DOHH2 (cell line): ENCODE measurements around the gene CCDC160.

Experiments used
- H3F3A ChIP-seq: fragments of 200-600 bp; sonication (generic), shearing (Covaris generic); 2 replicates; pipeline ENCODE4 v1.6.0; 2016; ENCODE audit warnings: antibody characterized with exemption, mild to moderate bottlenecking; ENCODE audit not compliant: control insufficient read depth, insufficient read depth
- H3K27ac ChIP-seq: fragments of 200-600 bp; sonication (generic); 2 replicates; pipeline ENCODE4 v1.5.1; 2014; ENCODE audit warnings: low read depth, mild to moderate bottlenecking, low read length, moderate library complexity
- H3K27me3 ChIP-seq: fragments of 200-600 bp; sonication (generic); 2 replicates; pipeline ENCODE4 v1.6.1; 2014; ENCODE audit warnings: mild to moderate bottlenecking, low read length, mixed read lengths; ENCODE audit not compliant: control insufficient read depth
- H3K36me3 ChIP-seq: fragments of 200-600 bp; sonication (generic); 2 replicates; pipeline ENCODE4 v1.6.1; 2014; ENCODE audit warnings: mild to moderate bottlenecking, low read length, moderate library complexity, mixed read lengths; ENCODE audit not compliant: control insufficient read depth
- H3K4me1 ChIP-seq: fragments of 200-600 bp; sonication (generic); 2 replicates; pipeline ENCODE4 v1.6.1; 2014; ENCODE audit warnings: mild to moderate bottlenecking, low read length, mixed read lengths; ENCODE audit not compliant: control insufficient read depth
- H3K4me2 ChIP-seq: fragments of 200-600 bp; sonication (generic); 2 replicates; pipeline ENCODE4 v1.6.0; 2014; ENCODE audit warnings: mild to moderate bottlenecking, low read length, moderate library complexity
- H3K4me3 ChIP-seq: fragments of 200-600 bp; sonication (generic); 2 replicates; pipeline ENCODE4 v1.5.1; 2014; ENCODE audit warnings: mild to moderate bottlenecking, low read length, mixed read lengths
- H3K79me2 ChIP-seq: fragments of 200-600 bp; sonication (generic); 2 replicates; pipeline ENCODE4 v1.6.1; 2014; ENCODE audit warnings: mild to moderate bottlenecking, low read length, mixed read lengths; ENCODE audit not compliant: control insufficient read depth
- H3K9me2 ChIP-seq: fragments of 200-600 bp; sonication (generic); replicated peaks from 2 replicates; pipeline ENCODE4 v1.6.1; 2014; ENCODE audit warnings: mild to moderate bottlenecking, low read length, mixed read lengths; ENCODE audit not compliant: control insufficient read depth
- H3K9me3 ChIP-seq: fragments of 200-600 bp; sonication (generic); 2 replicates; pipeline ENCODE4 v1.6.1; 2014; ENCODE audit warnings: antibody characterized with exemption, low read length, mixed read lengths; ENCODE audit not compliant: control insufficient read depth, insufficient read depth
- H4K20me1 ChIP-seq: fragments of 200-600 bp; sonication (generic); 2 replicates; pipeline ENCODE4 v1.6.0; 2014; ENCODE audit warnings: low read depth, mild to moderate bottlenecking, antibody characterized with exemption, low read length, moderate library complexity; ENCODE audit not compliant: control insufficient read depth, insufficient read depth
- CTCF ChIP-seq: fragments of 200-600 bp; sonication (generic); IDR thresholded peaks from one replicate; pipeline ENCODE4 v1.5.1; 2014; ENCODE audit warnings: antibody characterized with exemption, mild to moderate bottlenecking, low read depth, low read length; ENCODE audit not compliant: poor library complexity, severe bottlenecking
- EZH2phosphoT487 ChIP-seq: fragments of 200-600 bp; sonication (generic); IDR thresholded peaks from 2 replicates; pipeline ENCODE4 v1.6.1; 2017; ENCODE audit warnings: borderline replicate concordance, mild to moderate bottlenecking, antibody characterized with exemption, low read length, moderate library complexity, mixed read lengths

CCDC160 gene

GRCh38 chrX:134236626-134237614 lies at the start of gene CCDC160:
TSS of gene CCDC160 (plus strand) at chrX:134237182. CDS start at chrX:134244801, 7,619 bp downstream.
- Histone ChIP-seq H3K9me2 (no peaks in the 10 kb centered on the region), H3K36me3 (no peaks in the 10 kb centered on the region), H3K79me2 (no peaks in the 10 kb centered on the region), H3K4me3 (no peak within 1 kb of the TSS), H3K27me3 (peaks cover 5% of the 10 kb centered on the region), H3K27ac (no peak within 1 kb of the TSS), H3K4me2 (no peak within 1 kb of the TSS), H4K20me1 (no peaks in the 10 kb centered on the region), H3K9me3 (no peaks in the 10 kb centered on the region), H3K4me1 (no peaks in the 10 kb centered on the region), H3F3A (no peaks in the 10 kb centered on the region)
- TF ChIP-seq EZH2phosphoT487 (no peak), CTCF (no peak)

GRCh38 chrX:134191281-134191680 lies 45.7 kb upstream of the CCDC160 start:
- H3K9me2 ChIP-seq: no peaks in the 10 kb centered on the region
- no peaks in the 10 kb centered on the region for H3K36me3 ChIP-seq
- no peak overlapping the region for H3K4me2 ChIP-seq
- no peaks in the 10 kb centered on the region for H3F3A ChIP-seq
- no peaks in the 10 kb centered on the region for H3K4me1 ChIP-seq
- H3K79me2 ChIP-seq: no peaks in the 10 kb centered on the region
- no peak overlapping the region for H3K4me3 ChIP-seq
- no peak overlapping the region for H3K27ac ChIP-seq
- no peak for TF ChIP-seq CTCF
- no peaks in the 10 kb centered on the region for H3K9me3 ChIP-seq
- no peaks in the 10 kb centered on the region for H4K20me1 ChIP-seq
- no peaks in the 10 kb centered on the region for H3K27me3 ChIP-seq

GRCh38 chrX:134194915-134195314 lies 42.1 kb upstream of the CCDC160 start:
- no peaks in the 10 kb centered on the region for H3F3A ChIP-seq
- no peak overlapping the region for H3K4me2 ChIP-seq
- no peak overlapping the region for H3K4me3 ChIP-seq
- H3K9me2 ChIP-seq: no peaks in the 10 kb centered on the region
- TF ChIP-seq EZH2phosphoT487 (no peak), CTCF (no peak)
- H4K20me1 ChIP-seq: no peaks in the 10 kb centered on the region
- H3K9me3 ChIP-seq: no peaks in the 10 kb centered on the region
- H3K36me3 ChIP-seq: no peaks in the 10 kb centered on the region
- no peak overlapping the region for H3K27ac ChIP-seq
- no peaks in the 10 kb centered on the region for H3K4me1 ChIP-seq
- H3K79me2 ChIP-seq: no peaks in the 10 kb centered on the region
- no peaks in the 10 kb centered on the region for H3K27me3 ChIP-seq
